Uterus (tissue), 2 donors: ENCODE data around the gene PTX4.

Experiments used
- CTCF ChIP-seq, 4 experiments: fragments of 200-600 bp in 2 of 4; fragments of 450-650 bp in 2 of 4; sonication (generic) in 2 of 4; IDR thresholded peaks; one replicate each; pipeline ENCODE4 v1.5.1; 2016 to 2019; ENCODE audit warnings: antibody characterized with exemption in 4 of 4, mild to moderate bottlenecking in 2 of 4, moderate library complexity in 1 of 4
- POLR2A ChIP-seq, 2 donors: fragments of 450-650 bp; IDR thresholded peaks; one replicate each; pipeline ENCODE4 v1.6.1; 2016; ENCODE audit warnings: antibody characterized with exemption in 2 of 2, mild to moderate bottlenecking in 1 of 2, moderate library complexity in 1 of 2

GRCh38 chr16:1456951-1457350 lies 31.8 kb downstream of the PTX4 start:
- TF ChIP-seq CTCF (IDR thresholded peaks at IDR 0.05) (no peak), POLR2A (IDR thresholded peaks at IDR 0.05) (no peak)
